Measurements from ENCODE around the gene PCMTD2. TPM values are rescaled to one million over a fixed set of nuclear protein-coding genes. Genes with fewer than 3 reads are reported as not detected.

Gene PCMTD2
- total and polyA plus RNA-seq, 2 experiments from 2014 or later = 33.8 to 76.1 TPM

DNA sequence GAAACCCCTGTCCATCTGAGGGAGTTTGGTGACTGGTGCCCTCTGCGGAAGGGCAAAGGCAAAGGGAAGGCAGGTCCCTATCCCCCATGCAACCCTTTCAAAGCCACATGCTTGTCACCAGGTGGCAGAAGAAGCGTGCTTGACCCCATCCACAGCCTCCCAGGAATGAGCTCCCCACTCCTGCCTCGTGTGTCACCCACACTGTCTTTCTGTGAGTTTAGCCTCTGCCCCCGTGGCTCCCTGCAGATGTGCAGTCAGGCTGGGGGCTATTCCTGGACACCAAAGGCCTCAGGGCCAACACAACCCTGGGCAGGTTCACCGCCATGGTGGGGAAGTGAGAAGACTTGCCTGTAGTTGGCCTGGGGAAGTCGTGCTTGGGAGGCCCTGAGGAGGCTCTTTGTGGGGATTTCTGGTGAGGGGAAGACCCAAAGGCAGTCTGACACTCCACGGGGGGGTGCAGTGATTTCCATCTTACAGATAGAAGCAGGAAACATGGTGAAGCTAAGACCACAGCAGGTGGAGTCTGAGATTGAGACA is 16.6 kb upstream of the PCMTD2 start:
- Histone ChIP-seq H3K27ac (ENCODE audit: low read depth) (no peak overlapping the region), H3K4me2 (no peak overlapping the region), H2AFZ (no peak overlapping the region), H3K4me3 (no peak overlapping the region), H3K4me1 (ENCODE audit: insufficient read depth) (no peaks in the 10 kb centered on the region), H3K9me2 (ENCODE audit: insufficient read depth) (no peaks in the 10 kb centered on the region), H3K36me3 (ENCODE audit: insufficient read depth) (no peaks in the 10 kb centered on the region), H4K20me1 (replicated peaks; ENCODE audit: insufficient read depth) (no peaks in the 10 kb centered on the region), H3K79me2 (replicated peaks; ENCODE audit: insufficient read depth) (no peaks in the 10 kb centered on the region), H3F3A (replicated peaks; ENCODE audit: low read depth) (no peaks in the 10 kb centered on the region), H3K27me3 (ENCODE audit: insufficient read depth) (no peaks in the 10 kb centered on the region)
- peak in 1 of 2 experiments; percentile 32; a peak in 2 of 4 replicates for TF ChIP-seq CTCF (conservative IDR thresholded peaks at IDR 0.05; ENCODE audit: low read depth in 2 of 2)
- TF ChIP-seq ZNF462 (CRISPR knock-in tag; IDR thresholded peaks at IDR 0.05) = no peak
- TF ChIP-seq ZNF331 (CRISPR knock-in tag; IDR thresholded peaks at IDR 0.05; ENCODE audit: low read depth) = no peak
- H3K9me3 Mint-ChIP-seq = peaks cover 28% of the 10 kb centered on the region
- DNase-seq (ENCODE audit: low spot score) (no peak), ATAC-seq (no peak)
- H3K27me3 Mint-ChIP-seq (ENCODE audit: insufficient read depth, low read depth, poor library complexity) = peaks cover 8% of the 10 kb centered on the region
- no peak overlapping the region for H3K27ac Mint-ChIP-seq
- no peaks in the 10 kb centered on the region for H3K4me1 Mint-ChIP-seq
- H3K4me3 Mint-ChIP-seq = no peak overlapping the region
- H3K36me3 Mint-ChIP-seq (ENCODE audit: low read depth) = peaks cover 14% of the 10 kb centered on the region
